GM21528 (cell line): ENCODE data around the gene ERH.
A peak's percentile ranks its signal among the peaks of the same experiment; 100 is the strongest.
"Not testable (repeated sequence)": the region's sequence is repeated elsewhere in the genome, so short reads cannot be mapped to it uniquely, and the experiment has no call there.

ENCODE experiments used
- ATAC-seq: cut with Tn5 transposase; IDR thresholded peaks from one replicate; pipeline ENCODE4 v1.9.1; 2021; ENCODE audit warnings: mild to moderate bottlenecking, moderate library complexity; ENCODE audit not compliant: unreplicated experiment, low FRiP score

Gene ERH

GRCh38 chr14:69398053-69398817, at the start of gene ERH, which contains the start of gene SLC39A9:
Gene ERH (minus strand): TSS chr14:69398299. CDS start chr14:69398233, 66 bp downstream.
Gene SLC39A9 (plus strand): TSS chr14:69398692. CDS start chr14:69399370, 678 bp downstream.
- peak; percentile 91 for ATAC-seq

- ATAC-seq: no peak
These were observed 45.3 kb upstream of the ERH start for GRCh38 chr14:69443296-69443805.

GRCh38 chr14:69441948-69442347, 43.8 kb upstream of the ERH start:
- ATAC-seq: no peak

- ATAC-seq: no peak
These were observed 41.6 kb upstream of the ERH start for GRCh38 chr14:69439521-69440270.

- no peak for ATAC-seq
These were observed 34.3 kb upstream of the ERH start for GRCh38 chr14:69432364-69432763.

- ATAC-seq: no peak
These were observed 32.3 kb upstream of the ERH start for GRCh38 chr14:69430306-69430939.

GRCh38 chr14:69429643-69430042, 31.5 kb upstream of the ERH start:
- no peak for ATAC-seq

- no peak for ATAC-seq
These were observed 30.3 kb upstream of the ERH start for GRCh38 chr14:69428289-69428998.

- ATAC-seq: no peak
These were observed 29.5 kb upstream of the ERH start for GRCh38 chr14:69427596-69427995.

GRCh38 chr14:69424149-69424923, 26.2 kb upstream of the ERH start:
- ATAC-seq: no peak

- ATAC-seq: no peak
These were observed 25.2 kb upstream of the ERH start for GRCh38 chr14:69423279-69423678.

GRCh38 chr14:69416087-69416486, 18.0 kb upstream of the ERH start:
- ATAC-seq: not testable (repeated sequence)

GRCh38 chr14:69413483-69413882, 15.4 kb upstream of the ERH start:
- ATAC-seq: no peak

- ATAC-seq: no peak
These were observed 10.3 kb upstream of the ERH start for GRCh38 chr14:69408331-69408960.

- no peak for ATAC-seq
These were observed 7.7 kb upstream of the ERH start for GRCh38 chr14:69405762-69406161.

GRCh38 chr14:69404883-69405282, 6.8 kb upstream of the ERH start:
- no peak for ATAC-seq

GRCh38 chr14:69404478-69404877, 6.4 kb upstream of the ERH start:
- no peak for ATAC-seq

GRCh38 chr14:69401841-69402240, 3.7 kb upstream of the ERH start:
- no peak for ATAC-seq

GRCh38 chr14:69400154-69400553, 2.1 kb upstream of the ERH start:
- ATAC-seq: no peak
